Activated T-cell treated with anti-CD3 and anti-CD28 coated beads for 48 hours (primary cell): ENCODE data around the gene KIAA1217.

Experiments
- DNase-seq: peaks from one replicate; pipeline ENCODE4 v3.0.0-alpha.2; 2020; ENCODE audit warnings: low read depth

Gene KIAA1217

DNA sequence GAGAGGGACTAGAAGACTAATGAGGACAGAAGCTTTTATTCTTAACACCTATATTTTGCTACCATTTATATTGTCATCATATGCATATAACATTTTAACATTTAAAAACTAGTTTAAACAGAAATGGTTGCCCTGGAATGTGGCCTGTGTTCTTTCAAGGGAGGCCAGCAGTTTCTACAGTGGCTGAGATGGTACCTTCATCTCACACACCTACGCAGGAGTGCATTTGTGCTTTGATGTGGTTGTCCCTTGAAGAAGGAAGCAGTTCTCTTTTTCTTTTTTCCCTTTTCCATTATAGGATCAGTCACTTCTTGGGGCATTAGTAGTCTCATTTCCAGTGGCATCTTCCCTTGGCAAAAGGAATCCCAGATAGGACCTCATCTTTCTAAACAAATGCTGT, 38.9 kb downstream of the KIAA1217 start:
- DNase-seq = no peak

DNA sequence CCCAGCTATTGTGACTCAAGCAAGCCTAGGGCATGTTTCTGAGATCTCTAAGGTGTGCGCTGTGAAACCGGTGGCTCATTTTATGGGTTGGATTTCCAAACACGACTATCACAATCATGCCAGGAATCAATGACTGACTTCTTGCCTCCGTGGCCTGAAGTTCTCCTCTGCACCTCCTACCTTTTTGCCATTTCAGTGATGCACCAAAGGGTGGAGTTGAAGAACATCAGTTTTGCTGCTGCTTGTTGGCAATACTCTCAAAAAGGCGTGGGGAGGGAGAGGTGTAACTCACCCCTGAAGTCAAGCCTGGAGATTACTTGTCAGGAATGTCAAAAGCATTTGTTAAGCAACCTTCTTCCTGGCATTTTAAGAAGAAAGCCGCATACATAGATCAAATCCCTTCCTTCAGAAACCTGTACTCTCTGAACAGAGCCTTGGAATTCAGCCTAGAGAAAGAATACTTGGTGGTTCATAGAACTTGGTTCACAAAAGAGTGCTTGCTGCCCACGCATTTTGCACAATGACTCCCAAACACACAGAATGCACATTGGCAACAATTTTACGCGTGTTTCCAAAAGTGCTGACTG, 41.0 kb downstream of the KIAA1217 start:
- DNase-seq = no peak

DNA sequence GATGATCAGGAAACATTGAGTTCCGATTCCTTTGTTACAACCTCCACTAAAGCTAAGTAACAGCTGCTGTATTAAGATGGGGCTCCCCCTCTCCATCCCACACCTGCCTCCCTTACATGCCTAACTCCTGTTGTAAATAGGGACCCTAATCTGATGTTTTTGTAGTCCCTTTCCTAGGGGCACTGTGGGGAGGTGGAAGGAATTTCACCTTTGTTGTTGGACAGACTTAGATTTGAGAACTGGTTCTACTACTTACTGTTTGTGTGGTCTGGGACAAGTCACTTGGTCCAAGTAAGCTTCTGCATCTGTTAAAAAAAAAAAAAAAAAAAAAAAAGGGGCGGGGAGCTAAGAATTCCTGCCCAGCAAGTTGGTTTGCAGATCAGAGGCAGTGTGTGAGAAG, 42.6 kb downstream of the KIAA1217 start:
- DNase-seq = no peak

DNA sequence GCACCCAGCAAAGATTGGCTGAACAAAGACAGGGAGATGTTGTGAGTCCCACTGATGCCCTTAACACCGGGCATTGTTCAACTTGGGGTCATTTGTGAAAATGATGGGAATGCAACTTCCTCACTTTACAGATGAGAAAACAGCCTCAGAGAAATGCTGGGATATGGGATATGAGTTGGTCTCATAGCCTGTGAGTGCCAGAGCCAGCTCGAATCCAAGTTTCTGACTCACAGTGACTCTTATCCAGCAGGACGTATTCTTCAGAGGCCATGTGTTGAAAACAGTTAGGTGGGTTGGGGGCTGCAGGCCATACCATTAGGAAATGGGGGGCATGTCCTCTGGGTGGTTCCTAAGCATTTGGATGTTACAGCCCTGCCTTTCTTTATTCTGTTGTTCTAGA, 45.2 kb downstream of the KIAA1217 start:
- DNase-seq = no peak

DNA sequence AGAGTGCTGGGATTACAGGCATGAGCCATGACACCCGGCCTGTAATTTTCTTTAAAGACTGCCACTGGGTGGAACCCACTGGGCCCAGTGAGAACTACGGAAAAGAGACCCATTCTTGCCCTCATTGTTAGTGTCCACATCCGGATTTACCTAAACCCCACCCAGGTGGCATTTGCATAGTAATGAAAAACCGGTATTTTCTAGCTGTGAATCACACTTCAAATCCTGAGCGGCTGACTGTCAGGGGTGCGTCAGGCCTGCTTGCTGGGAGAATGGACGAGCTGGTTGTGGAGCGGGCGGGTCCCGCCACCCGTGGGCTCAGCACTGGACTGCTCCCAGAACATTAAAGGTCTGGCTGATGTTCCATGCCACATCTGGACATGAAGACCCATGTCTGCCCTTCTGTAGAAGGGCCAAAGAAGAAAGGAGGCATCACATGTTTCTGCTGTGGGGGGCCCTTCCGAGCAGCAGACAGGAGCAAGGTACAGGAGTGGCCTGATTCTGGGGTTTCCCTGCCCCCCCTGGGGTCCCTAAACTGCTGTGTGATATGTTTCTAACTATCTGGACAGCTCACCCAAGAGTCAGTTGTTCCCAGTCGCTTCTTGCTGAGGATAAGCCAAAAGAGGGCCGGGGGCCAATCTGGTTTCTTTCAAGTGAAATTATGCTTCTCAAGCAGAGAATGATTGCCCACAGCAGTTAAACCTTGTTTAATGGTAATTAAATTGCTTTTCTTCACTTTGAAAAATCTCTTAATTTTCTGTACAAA, 46.4 kb downstream of the KIAA1217 start:
- no peak for DNase-seq

DNA sequence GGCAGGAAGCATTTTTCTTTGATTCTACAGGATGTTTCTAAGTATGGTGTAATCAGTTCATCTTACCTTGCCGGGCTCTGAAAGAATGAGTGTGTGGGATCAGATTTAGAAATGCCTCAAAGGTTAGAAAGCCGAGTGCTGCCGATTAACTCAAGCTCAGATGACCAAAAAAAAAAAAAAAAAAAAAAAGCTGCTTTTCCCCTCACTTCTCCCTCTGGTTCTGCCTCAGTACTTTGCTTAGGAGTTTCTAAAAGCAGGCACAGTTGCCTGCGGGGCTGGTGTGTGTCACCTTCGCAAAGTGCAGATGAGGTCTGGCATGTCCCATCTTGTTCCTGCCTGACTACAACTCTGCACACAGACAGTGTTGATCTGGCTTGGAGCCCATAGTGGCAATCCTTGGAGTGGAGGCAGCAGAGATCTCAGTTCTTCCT, 47.0 kb downstream of the KIAA1217 start:
- DNase-seq = no peak

DNA sequence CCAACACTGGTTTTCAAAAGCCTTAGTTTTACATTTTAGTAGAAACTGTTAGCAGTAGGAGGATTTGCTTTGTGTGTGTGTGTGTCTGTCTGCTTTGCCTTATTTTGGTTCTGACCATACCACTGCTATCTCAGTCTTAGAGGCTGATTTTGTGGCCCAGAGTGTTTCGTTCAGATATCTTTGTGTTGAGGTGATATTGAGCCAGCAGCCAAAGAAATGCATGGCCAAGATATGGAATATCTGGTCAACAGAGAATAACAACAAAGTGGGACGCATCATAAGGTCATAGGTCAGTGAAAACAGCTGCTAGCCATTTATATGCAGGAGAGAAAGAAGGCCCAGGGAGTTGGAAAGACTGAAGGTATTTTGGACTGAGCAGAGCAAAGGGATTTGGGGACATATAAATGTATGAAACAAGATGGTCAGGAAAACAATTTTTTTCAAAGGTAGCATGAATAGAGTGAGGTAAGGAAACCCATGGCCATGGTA, 47.7 kb downstream of the KIAA1217 start:
- DNase-seq = no peak

DNA sequence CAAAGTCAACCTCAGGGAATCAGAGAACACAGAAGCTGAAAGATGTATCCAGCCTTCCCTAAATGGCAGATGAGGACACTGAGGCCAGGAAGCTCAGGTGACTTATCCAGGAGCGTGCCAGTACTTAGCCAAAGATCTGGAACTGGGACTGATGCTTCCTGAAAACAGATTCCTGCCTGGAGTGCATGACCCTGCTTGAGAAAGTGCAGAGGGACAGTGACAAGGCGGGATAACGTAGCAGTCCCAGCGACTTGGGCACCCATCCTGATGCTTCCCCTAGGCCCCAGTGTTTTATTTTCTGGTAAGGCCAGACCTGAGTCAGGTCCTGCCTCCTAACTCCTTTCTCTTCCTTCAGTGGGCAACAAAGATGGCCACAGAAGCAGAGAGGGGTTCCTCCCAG, 48.6 kb downstream of the KIAA1217 start:
- no peak for DNase-seq

DNA sequence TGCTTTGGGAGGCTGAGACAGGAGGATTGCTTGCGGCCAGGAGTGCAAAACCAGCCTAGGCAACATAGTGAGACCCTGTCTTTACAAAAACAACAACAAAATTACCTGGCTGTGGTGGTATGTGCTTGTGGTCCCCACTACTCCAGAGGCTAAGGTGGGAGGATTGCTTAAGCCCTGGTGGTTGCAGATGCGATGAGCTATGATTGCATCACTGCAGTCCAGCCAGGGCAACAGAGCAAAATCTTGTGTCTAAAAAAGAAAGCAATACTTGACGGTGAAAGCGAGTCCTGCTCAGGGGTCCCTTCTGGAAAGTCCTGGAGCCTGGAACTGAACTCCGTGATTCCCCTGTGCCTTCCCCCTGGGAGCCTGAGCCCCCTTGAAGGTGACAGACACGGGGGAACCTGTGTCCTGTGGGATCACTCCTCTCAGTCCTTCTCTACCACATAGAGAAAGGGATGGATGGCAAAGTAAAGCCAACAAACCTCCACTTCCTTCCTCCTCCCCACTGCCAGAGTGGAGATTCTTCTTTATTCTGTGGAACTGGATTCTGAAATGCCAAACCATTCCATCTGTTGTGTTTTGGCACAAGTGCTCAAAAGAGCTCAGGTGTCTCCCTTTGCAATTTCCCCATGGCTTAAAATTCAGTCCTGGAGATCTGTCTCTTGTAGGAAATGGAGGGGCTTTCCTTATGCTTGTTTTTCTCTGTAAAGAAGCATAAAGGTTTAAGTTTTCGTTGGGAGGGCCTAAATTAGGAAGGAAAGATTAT, 50.6 kb downstream of the KIAA1217 start:
- no peak for DNase-seq

DNA sequence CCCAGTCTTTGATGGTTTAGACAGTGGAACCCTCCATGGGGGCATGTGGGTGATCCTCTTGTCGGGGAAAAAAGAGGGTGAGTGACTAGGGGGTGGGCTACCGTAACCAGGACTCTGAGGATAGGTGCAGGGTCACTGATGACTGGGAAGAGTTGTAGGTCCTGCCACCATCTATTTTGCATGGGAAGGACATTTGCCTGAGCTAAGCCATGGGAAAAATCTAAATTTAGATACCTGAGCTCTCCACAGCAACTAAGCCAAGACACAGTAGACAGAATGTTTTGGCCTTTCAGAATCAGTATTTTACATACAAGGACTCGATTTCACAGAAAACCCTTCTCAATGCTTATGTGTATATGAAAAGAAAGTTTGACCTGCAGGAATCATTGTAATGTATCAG, 52.7 kb downstream of the KIAA1217 start:
- DNase-seq = no peak

DNA sequence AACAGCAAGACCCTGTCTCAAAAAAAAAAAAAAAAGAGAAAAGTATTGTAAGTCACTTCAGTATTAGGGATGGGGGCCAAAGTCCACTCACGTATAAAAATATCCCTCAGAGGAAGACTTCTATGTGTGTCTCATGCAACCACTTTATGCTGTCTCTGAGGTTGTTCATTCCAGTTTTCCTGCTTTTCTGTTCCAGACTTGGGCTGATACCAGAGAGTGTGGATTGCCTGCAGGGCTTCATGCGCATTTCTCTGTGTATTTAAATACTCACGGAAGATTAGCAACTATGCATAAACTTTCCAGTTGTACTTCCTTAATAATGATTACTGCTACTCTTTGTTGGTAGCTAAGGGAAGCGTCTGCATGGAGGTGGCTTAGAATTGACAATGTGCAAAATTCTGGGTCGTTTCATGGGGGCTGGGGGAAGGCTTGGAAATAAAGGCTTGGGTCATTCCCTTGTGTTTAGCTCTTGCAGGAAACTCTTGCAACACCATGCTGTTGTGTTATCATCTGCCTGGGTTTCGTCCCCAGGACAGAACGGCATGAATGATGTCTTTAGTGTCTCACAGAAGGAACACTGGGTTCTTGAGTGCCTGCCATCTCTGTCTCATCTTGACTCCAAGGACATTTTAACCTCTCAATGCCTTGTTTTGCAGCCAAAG, 54.1 kb downstream of the KIAA1217 start:
- no peak for DNase-seq

DNA sequence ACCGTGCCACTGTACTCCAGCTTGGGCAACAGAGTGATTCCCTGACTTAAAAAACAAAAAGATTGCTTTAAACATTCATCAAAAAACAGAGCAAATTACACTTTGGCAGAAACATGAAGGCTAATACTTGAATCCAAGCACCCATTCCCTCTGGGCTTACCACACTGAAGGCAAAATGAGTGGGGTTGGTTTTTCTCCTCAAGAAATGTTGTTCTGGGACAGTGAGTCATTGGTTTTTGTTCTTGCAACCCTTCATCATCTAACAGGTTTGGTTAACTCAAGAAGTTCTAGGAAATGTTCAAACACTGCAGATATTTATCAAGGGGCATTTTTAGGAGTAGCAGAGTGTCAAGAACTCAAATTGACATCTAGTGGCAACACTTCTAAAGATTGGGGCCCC, 60.5 kb downstream of the KIAA1217 start:
- no peak for DNase-seq

DNA sequence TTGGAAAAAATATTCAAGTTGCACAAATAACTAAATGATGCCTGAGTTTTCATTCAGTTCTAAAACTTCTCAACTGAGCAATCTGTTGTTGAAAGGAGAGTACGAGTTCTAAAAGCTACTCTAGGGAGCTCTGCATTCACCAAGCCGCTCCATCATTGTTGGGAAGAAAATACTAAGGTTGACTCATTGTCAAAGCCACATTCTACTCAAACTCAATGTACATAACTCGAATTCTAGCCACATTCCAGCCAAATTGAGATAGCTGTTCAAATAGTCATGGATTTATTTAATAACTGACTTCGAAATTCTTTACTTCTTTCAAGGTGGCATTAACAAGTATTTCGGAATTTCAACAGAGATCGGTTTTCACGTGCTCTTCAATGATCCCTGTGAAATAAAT, 63.4 kb downstream of the KIAA1217 start:
- no peak for DNase-seq

DNA sequence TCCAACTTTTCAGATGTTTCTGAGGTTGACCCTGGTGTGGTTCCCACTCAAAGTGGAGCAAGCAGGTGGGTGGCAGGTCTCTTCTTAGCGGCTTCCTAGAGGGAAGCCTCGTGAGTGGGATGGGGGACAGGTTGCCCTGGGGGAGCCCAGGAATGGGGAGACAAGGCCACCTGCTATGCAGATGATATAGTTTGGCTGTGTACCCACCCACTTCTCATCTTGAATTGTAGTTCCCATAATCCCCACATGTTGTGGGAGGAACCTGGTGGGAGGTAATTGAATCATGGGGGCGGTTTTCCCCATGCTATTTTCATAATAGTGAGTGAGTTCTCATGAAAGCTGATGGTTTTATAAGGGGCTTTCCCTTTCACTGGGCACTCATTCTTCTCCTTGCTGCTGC, 68.3 kb downstream of the KIAA1217 start:
- no peak for DNase-seq

DNA sequence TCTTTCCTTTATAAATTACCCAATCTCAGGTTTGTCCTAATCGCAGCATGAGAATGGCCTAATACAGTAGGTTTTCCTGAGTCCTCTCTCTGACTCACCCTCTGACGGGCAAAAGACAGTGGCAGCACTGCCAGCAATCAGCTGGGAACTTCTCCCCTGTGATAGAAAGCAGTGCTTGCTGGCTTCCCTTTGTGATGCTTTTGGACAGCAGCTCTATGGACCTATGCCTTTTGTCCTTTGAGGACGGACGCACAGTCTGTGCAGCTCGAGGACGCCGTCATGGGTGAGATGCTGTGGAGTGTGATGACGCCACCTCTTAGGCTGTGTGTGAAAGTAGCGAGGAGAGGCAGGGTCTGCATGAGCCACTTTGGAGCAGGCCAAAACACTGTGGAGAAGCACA, 68.8 kb downstream of the KIAA1217 start:
- no peak for DNase-seq

DNA sequence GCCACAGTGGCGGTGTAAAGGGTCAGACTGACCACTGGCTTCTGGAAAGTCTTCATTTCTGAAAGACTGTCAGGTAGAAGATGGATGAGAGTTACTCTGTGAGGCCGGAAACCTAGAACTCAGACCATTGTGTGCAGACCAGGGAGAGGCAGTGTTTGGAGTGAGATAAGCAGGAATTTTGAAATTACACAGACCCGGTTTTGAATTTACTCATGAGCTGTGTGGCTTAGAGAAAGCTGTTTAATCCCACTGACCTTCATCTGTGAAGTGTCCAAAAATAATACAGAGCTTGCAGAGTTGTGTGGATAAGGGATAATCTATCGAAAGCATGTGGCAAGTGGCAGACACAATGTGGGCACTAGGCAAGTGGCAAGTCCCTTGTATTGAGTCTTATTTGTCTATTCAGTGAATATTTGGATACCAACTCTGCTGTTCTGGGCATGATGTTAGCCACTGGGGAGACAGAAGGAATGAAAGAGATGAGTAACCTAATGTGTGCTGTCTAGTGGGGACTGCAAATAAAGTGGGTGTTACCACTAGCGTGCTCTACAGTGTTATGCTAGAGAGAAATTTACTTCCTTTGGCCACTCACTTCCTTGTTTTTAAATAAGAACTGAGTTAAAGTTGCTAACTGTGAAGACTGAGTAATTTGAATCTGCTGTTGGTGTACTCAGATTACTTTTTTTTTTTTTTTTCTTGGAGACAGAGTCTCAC, 69.4 kb downstream of the KIAA1217 start:
- DNase-seq = no peak

DNA sequence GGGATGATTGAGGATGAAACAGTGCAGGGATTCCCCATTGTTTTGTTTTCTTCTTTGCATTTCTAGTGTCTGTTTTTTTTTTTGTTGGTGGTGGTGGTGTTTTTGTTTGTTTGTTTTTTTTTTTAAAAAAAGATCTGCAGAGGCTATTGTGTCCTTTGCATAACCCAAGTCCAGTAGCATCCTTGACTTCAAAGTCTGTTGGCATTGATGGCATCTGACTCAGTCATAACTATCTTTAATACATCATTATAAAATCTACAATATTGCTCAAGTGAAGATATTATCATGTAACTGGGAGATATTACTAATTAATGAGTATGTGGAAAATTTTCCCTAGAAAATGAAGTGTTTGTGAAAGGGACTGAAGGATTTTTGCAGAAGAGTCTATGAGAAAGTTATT, 70.2 kb downstream of the KIAA1217 start:
- DNase-seq = no peak

DNA sequence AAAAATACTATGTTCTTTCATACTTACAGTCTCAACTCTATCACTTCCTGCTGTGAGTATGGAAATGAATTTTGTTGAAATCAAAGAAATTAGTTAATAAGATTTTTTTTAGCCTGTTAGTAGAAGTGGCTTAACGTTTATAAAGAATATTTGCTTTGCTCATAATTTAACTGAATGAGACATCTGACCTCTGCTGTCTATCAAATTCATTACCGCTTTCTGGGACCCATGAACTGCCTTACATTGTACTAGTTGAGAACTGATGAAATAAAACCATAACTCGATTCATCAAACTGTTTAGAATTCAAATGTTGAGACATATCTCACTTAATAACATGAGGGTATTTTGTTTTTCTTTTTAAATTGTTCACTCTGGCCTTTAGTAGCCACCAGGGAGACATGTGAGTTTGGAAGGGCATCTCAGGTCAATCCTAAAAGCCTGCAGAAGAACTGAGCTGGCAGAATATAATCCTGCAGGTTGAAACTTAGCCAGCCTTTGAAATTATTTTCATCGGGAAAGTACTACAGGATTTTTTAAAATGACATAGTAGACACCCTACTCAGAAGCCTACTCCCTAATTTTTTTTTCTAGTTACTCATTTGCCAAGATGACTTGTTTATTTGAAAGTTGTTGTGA, 78.7 kb downstream of the KIAA1217 start:
- no peak for DNase-seq

DNA sequence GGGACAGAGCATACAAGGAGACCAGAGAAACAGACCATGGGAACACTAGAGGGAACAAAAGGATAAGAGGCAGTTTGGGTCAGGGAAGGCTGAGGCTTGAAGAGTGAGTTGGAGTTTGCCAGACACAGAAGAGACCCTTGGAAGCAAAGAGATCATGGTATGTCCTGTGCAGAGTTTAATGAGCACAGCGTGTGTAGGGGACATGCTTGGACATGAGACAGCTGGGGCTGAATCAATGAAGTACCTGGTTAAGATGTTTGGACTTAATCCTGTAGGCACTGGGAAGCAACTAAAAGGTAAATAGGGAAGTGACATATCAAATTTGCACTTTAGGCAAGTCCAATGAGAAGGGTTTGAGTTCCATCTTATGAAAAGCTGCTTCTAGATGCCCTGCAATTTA, 79.6 kb downstream of the KIAA1217 start:
- no peak for DNase-seq

DNA sequence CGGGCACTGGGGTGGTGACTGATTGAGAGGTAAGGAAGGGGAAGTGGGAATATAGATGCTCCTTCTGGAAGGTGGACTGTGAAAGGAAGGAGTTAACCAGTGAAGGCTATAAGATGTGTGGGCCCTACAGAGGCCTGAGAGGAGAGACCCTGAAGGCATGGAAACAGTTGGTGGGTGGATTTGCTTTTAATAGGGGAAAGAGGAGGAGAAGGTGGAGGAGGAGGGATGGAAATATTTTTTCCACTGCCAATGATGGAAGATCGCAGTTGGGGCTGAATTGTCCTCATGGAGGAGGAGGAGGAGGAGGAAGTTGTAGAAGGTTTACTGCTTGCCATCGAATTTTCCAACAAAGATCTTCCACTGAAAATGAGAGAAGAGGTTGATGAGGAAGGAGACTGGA, 80.3 kb downstream of the KIAA1217 start:
- DNase-seq = no peak
